Measurements from ENCODE around the gene IL17C.
"Not testable (repeated sequence)": the region's sequence is repeated elsewhere in the genome, so short reads cannot be mapped to it uniquely, and the experiment has no call there.

The IL17C gene

DNA sequence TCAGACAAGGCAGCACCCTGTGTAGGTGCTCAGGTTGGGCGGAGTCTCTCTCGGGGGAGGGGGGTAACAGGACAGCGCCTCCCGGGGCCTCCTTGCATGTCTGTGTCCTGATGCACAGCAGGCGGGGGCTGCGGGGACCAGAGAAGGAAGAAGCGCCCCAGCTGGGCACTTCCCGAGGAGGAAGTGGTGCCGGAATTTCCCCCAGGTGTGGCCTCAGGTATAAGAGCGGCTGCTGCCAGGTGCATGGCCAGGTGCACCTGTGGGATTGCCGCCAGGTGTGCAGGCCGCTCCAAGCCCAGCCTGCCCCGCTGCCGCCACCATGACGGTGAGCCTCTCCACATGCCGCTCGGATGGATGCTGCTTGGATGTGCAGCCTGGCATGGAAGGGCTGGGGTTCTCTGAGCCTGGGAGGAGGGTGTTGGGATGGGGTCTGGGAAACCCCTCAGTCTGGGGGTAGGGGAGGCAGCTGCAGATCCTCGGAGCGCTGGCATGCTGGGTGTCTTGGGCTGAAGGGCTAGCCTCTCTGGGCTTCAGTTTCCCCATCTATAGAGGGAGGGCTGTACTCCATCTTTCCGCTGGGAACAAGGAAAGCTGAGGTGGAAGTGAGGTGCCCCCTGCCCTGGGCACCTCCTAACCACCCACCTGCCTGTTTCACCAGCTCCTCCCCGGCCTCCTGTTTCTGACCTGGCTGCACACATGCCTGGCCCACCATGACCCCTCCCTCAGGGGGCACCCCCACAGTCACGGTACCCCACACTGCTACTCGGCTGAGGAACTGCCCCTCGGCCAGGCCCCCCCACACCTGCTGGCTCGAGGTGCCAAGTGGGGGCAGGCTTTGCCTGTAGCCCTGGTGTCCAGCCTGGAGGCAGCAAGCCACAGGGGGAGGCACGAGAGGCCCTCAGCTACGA is at the start of gene IL17C:
Gene IL17C, plus strand, starts transcription at position 250 of the 908 bp plus-strand sequence. Its CDS starts 70 bp downstream, at position 320.
- no peak for DNase-seq

DNA sequence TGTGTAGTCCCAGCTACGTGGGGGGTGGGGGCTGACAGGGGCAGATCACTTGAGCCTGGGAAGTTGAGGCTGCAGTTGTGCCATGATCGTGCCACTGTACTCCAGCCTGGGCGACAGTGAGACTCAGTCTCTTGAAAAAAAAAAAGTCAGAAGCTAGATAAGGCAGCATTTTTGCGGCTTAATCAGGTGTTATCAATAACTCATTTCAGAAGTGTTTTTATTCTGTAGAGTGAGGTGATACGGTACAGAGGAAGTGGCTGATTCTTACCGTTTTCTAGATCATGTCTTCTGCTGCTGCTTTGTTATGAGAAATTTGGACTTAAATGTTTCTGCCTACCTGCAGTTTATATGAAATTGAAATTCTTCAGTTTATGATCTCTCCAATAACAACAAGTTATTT is 49.6 kb upstream of the IL17C start:
- DNase-seq: no peak

DNA sequence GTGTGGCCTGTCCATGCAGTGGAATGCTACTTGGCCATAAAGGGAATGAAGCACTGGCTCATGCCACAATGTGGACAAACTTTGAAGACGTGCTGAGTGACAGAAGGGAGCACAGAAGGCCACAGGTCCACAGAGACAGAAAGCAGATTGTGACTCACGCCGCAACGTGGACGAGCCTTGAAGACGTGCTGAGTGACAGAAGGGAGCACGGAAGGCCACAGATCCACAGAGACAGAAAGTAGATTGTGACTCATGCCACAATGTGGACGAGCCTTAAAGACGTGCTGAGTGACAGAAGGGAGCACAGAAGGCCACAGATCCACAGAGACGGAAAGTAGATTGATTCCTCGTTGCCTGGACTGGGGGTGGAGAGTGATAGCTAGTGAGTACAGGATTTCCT is 48.9 kb upstream of the IL17C start:
- no peak for DNase-seq

DNA sequence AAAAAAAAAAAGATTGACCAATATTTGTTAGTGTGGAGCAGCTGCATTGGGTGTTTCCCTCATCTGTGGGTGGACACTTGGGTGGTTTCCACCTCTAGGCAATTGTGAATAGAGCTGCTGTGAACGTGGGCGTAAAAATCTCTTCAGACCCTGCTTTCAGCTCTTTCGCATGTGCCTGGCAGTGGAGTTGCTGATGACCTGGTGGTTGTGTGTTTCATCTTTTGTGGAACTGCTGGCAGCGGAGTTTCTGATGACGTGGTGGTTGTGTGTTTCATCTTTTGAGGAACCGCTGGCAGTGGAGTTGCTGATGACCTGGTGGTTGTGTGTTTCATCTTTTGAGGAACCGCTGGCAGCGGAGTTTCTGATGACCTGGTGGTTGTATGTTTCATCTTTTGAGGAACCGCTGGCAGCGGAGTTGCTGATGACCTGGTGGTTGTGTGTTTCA is 46.8 kb upstream of the IL17C start:
- DNase-seq: no peak

DNA sequence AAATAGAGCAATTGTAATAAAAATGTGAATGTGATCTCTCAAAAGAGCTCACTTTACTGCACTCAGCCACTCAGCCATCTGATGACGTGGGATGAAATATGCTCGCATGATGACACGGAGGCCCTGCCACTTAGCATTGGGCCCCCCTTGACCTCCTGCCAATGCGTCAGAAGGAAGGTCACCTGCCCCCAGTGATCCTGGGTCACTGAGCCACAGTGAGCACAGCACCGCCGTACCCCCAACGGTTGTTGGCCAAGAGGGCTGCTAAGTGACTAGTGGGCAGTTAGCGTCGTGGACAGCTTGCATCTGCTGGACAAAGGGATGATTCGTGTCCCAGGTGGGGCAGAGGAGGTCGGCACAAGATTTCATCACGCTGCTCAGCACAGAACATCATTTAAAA is 45.3 kb upstream of the IL17C start:
- no peak for DNase-seq

DNA sequence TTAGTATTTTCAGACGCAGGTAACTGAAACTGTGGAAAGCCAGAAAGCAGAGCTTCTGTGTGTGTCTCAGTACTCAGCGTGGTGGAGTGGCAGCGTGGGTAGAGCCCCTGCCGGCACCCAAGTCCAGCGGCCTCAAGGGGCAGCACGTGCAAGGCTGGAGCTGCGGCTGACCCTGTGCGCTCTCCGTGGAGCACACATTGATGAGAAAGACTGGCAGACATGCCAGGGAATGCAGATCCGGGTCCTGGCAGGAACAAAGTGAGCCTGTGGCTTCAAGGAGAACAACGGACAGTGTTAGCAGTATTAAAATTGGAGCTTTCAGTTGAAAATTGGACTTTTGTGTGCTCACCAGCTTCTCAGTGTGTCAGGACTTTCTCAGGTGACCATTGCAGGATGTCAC is 44.9 kb upstream of the IL17C start:
- DNase-seq: no peak

DNA sequence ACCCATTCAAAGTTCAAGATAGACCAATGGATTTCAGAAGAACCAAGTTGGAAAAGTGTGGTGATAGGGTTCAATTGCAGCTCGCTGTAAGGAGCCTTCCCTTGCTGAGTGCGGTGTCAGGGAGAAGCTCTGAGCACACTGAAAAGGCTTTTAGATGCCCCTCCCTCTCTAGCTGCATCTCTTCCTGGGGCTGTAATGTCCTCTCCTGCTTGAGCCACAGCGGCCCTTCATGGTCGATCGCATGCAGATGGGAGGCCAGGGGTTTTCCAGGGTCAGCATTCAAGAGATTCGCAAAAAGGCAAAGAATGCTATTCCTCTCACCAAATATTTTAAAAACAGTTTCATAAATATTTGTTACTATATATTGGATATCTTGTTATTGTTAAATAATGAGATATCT is 44.5 kb upstream of the IL17C start:
- no peak for DNase-seq

DNA sequence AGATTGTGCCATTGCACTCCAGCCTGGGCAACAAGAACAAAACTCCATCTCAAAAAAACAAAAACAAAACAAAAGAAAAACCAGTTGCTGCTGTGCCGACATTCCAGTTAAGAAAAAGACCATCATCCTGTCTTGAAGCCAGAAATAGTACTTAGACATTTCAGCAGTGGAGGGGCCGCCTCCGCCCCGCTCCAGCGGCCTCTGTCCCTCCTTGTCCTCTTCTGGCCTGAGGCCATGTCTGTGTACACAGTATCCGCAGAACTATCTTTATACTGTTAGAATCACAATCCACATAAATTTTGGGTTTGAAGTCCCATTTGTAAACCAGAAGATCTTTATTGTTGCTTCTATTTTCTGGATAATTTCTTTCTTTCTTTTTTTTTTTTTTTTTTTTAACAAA is 43.3 kb upstream of the IL17C start:
- DNase-seq: no peak

DNA sequence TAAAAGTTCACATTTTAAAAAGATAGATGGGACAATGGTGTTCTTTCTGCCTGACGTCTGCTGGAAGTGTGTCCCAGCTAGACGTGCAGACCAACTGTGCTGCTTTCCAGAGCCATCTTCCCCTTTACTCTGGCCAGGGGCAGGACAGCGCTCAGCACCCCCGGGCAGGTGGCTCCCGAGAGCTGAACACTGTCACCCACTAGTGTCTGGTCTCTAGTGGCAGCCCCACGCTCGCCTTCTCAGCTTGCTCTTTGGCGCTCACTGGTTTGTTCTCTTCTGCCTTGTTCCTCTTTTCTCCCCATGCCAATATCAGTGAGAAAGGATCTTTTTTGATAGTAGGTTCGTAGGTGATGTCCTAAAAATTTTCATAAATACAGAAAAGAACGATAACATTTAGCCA is 42.5 kb upstream of the IL17C start:
- DNase-seq: no peak

- DNase-seq: no peak
Measured at GRCh38 chr16:88596483-88596882, 41.9 kb upstream of the IL17C start.

GRCh38 chr16:88597856-88598491 is 40.4 kb upstream of the IL17C start:
- DNase-seq: no peak

DNA sequence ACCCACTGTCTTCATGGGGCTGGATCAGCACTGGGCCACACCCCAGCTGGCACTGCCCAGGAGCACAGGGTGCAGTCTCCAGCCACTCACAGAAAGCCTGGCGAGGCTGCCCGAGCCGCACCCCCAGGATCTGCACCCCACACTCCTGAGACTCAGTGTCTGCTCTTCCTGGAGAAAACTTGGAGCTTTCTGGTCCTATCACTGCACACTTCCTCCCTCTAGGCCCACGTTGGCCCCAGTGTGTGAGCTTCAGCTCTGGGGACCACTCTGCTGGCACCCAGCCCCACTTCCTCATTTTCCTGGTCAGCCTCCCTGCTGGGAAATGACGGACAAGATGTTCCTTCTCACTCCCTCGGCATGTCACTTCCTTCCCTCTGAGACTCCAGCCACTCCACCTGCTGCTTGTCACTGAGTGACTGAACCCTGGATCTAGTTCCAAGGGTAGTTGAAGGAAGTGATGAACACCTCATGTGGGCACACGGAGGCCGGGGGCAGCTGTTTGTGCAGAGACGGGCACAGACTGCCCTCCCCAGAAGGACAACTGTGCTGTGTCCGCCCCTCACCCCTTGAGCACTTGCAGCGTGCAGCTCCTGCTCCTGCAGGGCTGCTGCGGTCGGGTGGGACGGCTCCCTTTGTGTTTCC is 39.2 kb upstream of the IL17C start:
- DNase-seq: no peak

- no peak for DNase-seq
Measured at GRCh38 chr16:88599825-88600538, 38.4 kb upstream of the IL17C start.

DNA sequence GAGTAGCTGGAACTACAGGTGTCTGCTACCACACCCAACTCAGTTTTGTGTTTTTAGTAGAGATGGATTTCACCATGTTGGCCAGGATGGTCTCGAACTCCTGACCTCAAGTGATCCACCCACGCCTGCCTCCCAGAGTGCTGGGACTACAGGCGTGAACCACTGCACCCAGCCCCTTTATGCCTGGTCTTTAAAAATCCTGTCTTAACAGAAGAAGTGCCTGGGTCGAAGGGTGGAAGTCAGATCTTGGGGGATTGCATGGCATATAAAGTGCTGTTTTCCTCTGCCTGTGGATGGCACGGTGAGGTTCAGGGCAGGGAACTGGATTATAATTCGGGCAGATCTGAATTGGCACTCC is 37.9 kb upstream of the IL17C start:
- DNase-seq: no peak

- DNase-seq: no peak
Measured at GRCh38 chr16:88601313-88602036, 36.9 kb upstream of the IL17C start.

GRCh38 chr16:88602091-88602490 is 36.3 kb upstream of the IL17C start:
- no peak for DNase-seq

GRCh38 chr16:88605186-88606147 is 32.9 kb upstream of the IL17C start:
- DNase-seq: no peak

GRCh38 chr16:88606148-88606757 is 32.1 kb upstream of the IL17C start:
- no peak for DNase-seq

DNA sequence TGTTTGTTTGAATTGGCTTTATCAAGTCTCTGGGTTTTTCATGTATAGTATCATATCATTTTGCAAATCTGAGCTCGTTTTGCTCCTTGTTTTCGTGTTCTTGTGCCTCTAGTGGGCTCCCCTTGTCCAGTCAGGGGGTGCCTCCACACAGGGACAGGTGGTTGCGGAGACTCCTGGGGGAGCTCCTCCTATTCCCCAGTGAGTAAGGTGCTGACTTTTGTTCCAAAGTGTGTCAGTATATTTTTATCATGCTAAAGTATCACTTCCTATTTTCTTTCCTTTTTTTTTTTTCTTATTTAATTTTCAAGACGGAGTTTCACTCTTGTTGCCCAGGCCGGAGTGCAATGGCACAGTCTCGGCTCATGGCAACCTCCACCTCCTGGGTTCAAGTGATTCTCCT is 30.3 kb upstream of the IL17C start:
- no peak for DNase-seq

DNA sequence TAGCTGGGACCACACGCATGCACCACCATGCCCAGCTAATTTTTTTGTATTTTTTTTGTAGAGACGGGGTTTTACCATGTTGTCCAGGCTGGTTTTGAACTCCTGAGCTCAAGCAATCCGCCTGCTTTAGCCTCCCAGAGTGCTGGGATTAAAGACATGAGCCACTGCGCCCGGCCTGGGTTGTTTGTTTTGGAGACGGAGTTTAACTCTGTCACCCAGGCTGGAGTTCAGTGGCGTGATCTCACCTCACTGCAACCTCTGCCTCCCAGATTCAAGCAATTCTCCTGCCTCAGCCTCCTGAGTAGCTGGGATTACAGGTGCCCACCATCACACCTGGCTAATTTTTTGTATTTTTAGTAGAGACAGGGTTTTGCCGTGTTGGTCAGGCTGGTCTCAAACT is 28.9 kb upstream of the IL17C start:
- DNase-seq: not testable (repeated sequence)

- no peak for DNase-seq
Measured at GRCh38 chr16:88610080-88610479, 28.3 kb upstream of the IL17C start.

All from NCI-H82 (cell line).